ENCODE results near the gene ANXA2R. TPM values are rescaled to one million over a fixed set of nuclear protein-coding genes. Genes with fewer than 3 reads are reported as not detected.
"Not testable (repeated sequence)": the region's sequence is repeated elsewhere in the genome, so short reads cannot be mapped to it uniquely, and the experiment has no call there.

ANXA2R gene
- total RNA-seq, 2 donors from 2014 or later = 0.99 to 1.3 TPM

DNA sequence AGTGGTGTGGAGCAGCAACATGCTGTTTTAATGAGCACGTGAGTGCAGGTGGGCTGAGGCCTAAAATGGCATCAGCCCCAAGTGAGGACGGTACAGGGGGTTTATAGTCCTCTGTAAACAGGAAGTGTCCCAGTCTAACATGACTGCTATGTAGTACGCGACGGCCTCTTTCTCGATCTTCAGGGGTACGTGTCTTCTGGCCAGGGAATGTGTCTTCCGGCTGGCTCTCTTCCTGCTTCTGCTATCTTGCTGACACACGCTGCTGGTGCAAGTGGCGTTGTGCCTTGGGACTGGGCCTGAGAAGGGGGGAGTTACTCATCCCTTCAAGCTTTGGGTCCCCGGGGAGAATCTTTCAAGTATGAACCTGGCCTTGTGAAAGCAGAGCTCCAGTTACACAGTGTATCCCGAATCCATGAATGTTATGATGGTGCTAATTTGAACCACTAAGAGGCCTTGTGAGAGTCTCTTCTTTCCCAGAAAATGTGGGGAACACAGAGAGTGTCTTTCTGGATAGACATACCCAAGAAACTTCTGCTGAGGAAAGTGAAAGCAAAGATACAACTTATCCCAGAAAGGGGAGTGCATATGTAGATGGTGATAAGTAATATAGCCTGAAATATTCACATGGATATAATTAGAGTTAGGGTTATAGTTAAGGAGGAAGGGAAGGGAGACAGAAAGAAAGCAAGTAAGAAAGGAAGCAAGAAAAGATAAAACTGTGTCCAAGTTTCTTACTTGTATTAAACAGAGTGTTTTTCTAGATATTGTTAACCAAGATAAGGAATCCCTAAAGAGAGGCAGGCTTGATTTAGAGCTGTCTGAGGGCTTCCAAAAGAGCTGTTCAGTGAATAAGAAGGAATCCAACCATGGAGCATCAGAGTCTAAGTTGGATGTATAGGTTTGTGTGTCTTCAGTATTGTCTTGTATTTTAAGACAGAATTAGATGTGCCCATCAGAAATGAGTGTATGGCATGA, 35.5 kb upstream of the ANXA2R start:
- Histone ChIP-seq H3K36me3 (replicated peaks in 1 of 2; ENCODE audit: insufficient read depth in 1 of 2, low read depth in 2 of 2) (peaks cover 0 to 7% of the 10 kb centered on the region in 2 donors), H3K4me1 (no peaks in the 10 kb centered on the region), H3K4me3 (no peak overlapping the region), H3K27me3 (no peaks in the 10 kb centered on the region), H3K27ac (no peak overlapping the region), H3K9me3 (no peaks in the 10 kb centered on the region)
- WGBS, 2 donors = 88 to 94% methylated on average over 12 of the region's 12 CpGs
- no peak for ATAC-seq
- DNase-seq = no peak
- intact Hi-C loops (cut with DNase I) = no loop called here
- TF ChIP-seq, protein P1, sequence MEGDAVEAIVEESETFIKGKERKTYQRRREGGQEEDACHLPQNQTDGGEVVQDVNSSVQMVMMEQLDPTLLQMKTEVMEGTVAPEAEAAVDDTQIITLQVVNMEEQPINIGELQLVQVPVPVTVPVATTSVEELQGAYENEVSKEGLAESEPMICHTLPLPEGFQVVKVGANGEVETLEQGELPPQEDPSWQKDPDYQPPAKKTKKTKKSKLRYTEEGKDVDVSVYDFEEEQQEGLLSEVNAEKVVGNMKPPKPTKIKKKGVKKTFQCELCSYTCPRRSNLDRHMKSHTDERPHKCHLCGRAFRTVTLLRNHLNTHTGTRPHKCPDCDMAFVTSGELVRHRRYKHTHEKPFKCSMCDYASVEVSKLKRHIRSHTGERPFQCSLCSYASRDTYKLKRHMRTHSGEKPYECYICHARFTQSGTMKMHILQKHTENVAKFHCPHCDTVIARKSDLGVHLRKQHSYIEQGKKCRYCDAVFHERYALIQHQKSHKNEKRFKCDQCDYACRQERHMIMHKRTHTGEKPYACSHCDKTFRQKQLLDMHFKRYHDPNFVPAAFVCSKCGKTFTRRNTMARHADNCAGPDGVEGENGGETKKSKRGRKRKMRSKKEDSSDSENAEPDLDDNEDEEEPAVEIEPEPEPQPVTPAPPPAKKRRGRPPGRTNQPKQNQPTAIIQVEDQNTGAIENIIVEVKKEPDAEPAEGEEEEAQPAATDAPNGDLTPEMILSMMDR (IDR thresholded peaks at IDR 0.05) = no peak
- no peak for TF ChIP-seq POLR2A (IDR thresholded peaks at IDR 0.05)

DNA sequence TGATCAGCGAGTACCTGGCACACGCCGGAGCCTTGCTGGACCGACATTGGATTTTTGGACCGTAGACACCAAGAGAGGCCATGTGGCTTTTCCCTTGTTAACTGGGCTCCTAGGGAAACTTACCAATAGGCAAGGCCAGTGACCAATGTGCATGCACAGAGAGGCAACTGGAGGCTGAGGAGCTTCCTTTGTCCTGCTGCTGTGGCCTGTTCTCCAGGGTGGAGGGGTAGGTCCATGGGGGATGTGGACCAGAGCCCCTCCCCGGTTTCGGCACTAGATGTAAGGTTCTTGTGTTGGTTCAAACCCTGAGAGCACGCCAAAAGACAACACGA, 34.8 kb upstream of the ANXA2R start:
- intact Hi-C loops (cut with DNase I) = no loop called here
- Histone ChIP-seq H3K4me1 (no peaks in the 10 kb centered on the region), H3K27me3 (no peaks in the 10 kb centered on the region), H3K9me3 (no peaks in the 10 kb centered on the region), H3K36me3 (replicated peaks in 1 of 2; ENCODE audit: insufficient read depth in 1 of 2, low read depth in 2 of 2) (peaks cover 0 to 7% of the 10 kb centered on the region in 2 donors), H3K4me3 (no peak overlapping the region), H3K27ac (no peak overlapping the region)
- WGBS, 2 donors = 93 to 96% methylated on average over 9 of the region's 9 CpGs
- ATAC-seq (no peak), DNase-seq (no peak)
- TF ChIP-seq, protein P1 (IDR thresholded peaks at IDR 0.05) = no peak
- no peak for TF ChIP-seq POLR2A (IDR thresholded peaks at IDR 0.05)

DNA sequence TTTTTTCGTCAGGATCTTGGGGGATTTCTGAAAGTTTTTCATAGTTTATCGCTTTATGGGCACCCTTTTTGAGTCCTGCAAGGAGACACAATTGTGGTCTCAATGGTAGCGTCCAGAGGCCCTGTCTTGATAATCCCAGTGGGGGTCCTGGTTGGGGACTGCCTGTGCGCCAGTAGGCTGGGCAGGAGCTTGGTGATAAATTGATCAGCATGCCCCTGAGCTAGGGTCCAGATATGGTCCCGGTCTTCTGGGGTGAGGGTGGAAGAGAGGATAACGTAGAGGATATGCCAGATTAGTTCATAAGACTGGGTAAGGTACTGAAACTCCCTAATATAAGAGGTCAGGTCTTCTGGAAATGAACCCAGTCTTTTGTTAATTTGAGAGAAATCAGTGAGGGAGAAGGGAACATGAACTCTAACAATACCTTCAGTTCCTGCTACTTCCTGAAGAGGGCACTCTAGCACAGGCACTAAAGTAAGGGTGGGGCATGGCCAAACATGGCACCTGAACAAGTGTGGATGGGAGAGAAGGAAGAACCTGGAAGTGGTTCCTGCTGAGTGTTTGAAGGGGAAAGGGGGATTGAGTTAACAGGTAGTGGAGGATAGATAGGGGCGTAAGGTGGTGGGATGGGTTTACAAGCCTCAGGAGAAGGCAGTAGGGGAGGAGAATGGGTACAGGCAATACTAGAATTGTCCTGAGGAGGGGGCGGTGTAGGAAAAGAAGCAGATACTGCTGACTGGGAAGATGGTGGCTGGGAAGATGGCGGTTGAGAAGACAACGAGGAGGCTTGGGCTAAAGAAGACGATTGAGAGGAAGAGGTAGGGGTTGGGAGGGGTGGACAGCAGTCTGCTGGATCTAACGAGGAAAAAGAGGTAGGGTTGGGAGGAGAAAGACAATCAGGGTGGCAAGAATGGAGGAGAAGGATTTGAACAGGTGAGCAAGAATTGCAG, 33.8 kb upstream of the ANXA2R start:
- no peak for ATAC-seq
- Histone ChIP-seq H3K4me3 (no peak overlapping the region), H3K27ac (no peak overlapping the region), H3K27me3 (no peaks in the 10 kb centered on the region), H3K36me3 (replicated peaks in 1 of 2; ENCODE audit: insufficient read depth in 1 of 2, low read depth in 2 of 2) (peaks cover 0 to 7% of the 10 kb centered on the region in 2 donors), H3K4me1 (peaks cover 11% of the 10 kb centered on the region), H3K9me3 (no peaks in the 10 kb centered on the region)
- intact Hi-C loops (cut with DNase I) = no loop called here
- WGBS, 2 donors = 89 to 91% methylated on average over 12 of the region's 12 CpGs
- peak in 1 of 4 donors; percentile 33 for DNase-seq
- TF ChIP-seq, protein P1 (IDR thresholded peaks at IDR 0.05) = peak; percentile 6 to 56 (median 46)
- TF ChIP-seq POLR2A (IDR thresholded peaks at IDR 0.05) = no peak

DNA sequence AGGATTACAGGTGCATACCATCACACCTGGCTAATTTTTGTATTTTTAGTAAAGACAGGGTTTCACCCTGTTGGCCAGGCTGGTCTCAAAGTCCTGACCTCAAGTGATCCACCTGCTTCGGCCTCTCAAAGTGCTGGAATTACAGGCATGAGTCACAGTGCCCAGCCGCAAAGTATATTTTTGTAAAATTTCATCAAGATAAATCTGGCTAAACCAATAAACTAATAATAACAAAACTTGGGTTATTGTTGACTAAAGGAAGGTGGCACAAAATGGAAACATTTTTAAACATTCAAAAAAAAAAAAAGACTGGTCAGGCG, 29.2 kb upstream of the ANXA2R start:
- H3K4me1 ChIP-seq = peaks cover 22% of the 10 kb centered on the region
- H3K27me3 ChIP-seq; intact Hi-C loops (cut with DNase I); H3K36me3 ChIP-seq (replicated peaks in 1 of 2; ENCODE audit: insufficient read depth in 1 of 2, low read depth in 2 of 2); H3K27ac ChIP-seq; H3K4me3 ChIP-seq; H3K9me3 ChIP-seq; DNase-seq; ATAC-seq: not testable (repeated sequence)
- 84 to 91% methylated on average over 3 of the region's 3 CpGs for WGBS, 2 donors

DNA sequence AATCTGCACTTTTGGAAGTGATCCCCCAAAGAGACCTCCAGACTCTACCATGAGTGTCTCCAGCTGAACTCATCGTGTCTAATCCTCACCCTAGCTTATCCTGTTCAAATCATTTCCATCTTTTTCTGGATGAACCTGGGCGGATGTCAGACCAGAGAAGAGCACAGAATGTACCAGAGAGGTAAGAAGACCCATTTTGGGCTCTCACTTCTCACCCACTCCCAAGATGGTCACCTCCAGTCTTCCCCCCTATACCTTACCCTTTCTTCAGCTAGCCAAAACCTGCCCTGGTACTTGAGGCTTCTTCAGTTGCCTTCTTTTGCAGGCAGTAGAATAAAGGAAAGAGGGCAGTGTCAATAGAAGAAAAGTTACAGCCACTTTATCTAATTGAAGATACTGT, 27.9 kb upstream of the ANXA2R start:
- no peak overlapping the region for H3K4me3 ChIP-seq
- peaks cover 22% of the 10 kb centered on the region for H3K4me1 ChIP-seq
- peaks cover 0 to 7% of the 10 kb centered on the region in 2 donors for H3K36me3 ChIP-seq (replicated peaks in 1 of 2; ENCODE audit: insufficient read depth in 1 of 2, low read depth in 2 of 2)
- ATAC-seq (no peak), DNase-seq (no peak)
- H3K27ac ChIP-seq = no peak overlapping the region
- whole genome bisulfite sequencing, 2 donors = 71 to 76% methylated on average over 2 of the region's 2 CpGs
- intact Hi-C loops (cut with DNase I) = no loop called here
- no peak for TF ChIP-seq POLR2A (IDR thresholded peaks at IDR 0.05)
- TF ChIP-seq, protein P1 (IDR thresholded peaks at IDR 0.05) = no peak
- no peaks in the 10 kb centered on the region for H3K9me3 ChIP-seq
- no peaks in the 10 kb centered on the region for H3K27me3 ChIP-seq
